Measurements from ENCODE around the gene APOBEC3A. TPM values are rescaled to one million over a fixed set of nuclear protein-coding genes. Genes with fewer than 3 reads are reported as not detected.

Gene APOBEC3A
- total RNA-seq, 1 donor from 2014 or later = not detected

DNA sequence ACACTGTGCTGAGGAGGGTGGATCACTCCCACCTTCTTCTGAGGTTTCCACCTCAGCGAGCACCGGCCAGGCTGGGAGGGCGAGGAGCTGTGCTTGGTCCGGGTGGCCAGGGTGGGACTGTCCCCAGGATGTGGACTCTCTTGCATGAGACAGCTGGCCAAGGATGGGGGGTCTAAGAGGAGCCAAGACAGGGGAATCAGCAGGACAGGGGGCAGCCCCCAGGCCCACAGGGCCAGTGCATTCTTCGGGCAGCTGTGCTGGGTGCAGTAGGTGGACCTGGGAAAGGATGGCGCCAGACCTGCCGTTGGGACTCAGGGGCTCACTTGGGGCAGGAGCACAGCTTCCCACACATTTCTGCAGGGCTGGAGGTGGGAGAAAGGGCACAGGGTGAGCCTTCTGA lies 9.5 kb downstream of the APOBEC3A start:
- Mint-ChIP-seq H3K4me1 (ENCODE audit: unreplicated experiment) (peaks cover 9% of the 10 kb centered on the region), H3K36me3 (ENCODE audit: low read depth, unreplicated experiment) (no peaks in the 10 kb centered on the region), H3K27ac (ENCODE audit: unreplicated experiment) (no peak overlapping the region), H3K27me3 (ENCODE audit: unreplicated experiment) (peaks cover 16% of the 10 kb centered on the region), H3K4me3 (ENCODE audit: unreplicated experiment) (no peak overlapping the region), H3K9me3 (ENCODE audit: unreplicated experiment) (no peaks in the 10 kb centered on the region)
- no peak for DNase-seq (ENCODE audit: low spot score)
- TF ChIP-seq, protein P1, sequence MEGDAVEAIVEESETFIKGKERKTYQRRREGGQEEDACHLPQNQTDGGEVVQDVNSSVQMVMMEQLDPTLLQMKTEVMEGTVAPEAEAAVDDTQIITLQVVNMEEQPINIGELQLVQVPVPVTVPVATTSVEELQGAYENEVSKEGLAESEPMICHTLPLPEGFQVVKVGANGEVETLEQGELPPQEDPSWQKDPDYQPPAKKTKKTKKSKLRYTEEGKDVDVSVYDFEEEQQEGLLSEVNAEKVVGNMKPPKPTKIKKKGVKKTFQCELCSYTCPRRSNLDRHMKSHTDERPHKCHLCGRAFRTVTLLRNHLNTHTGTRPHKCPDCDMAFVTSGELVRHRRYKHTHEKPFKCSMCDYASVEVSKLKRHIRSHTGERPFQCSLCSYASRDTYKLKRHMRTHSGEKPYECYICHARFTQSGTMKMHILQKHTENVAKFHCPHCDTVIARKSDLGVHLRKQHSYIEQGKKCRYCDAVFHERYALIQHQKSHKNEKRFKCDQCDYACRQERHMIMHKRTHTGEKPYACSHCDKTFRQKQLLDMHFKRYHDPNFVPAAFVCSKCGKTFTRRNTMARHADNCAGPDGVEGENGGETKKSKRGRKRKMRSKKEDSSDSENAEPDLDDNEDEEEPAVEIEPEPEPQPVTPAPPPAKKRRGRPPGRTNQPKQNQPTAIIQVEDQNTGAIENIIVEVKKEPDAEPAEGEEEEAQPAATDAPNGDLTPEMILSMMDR (IDR thresholded peaks at IDR 0.05; ENCODE audit: unreplicated experiment) = no peak

DNA sequence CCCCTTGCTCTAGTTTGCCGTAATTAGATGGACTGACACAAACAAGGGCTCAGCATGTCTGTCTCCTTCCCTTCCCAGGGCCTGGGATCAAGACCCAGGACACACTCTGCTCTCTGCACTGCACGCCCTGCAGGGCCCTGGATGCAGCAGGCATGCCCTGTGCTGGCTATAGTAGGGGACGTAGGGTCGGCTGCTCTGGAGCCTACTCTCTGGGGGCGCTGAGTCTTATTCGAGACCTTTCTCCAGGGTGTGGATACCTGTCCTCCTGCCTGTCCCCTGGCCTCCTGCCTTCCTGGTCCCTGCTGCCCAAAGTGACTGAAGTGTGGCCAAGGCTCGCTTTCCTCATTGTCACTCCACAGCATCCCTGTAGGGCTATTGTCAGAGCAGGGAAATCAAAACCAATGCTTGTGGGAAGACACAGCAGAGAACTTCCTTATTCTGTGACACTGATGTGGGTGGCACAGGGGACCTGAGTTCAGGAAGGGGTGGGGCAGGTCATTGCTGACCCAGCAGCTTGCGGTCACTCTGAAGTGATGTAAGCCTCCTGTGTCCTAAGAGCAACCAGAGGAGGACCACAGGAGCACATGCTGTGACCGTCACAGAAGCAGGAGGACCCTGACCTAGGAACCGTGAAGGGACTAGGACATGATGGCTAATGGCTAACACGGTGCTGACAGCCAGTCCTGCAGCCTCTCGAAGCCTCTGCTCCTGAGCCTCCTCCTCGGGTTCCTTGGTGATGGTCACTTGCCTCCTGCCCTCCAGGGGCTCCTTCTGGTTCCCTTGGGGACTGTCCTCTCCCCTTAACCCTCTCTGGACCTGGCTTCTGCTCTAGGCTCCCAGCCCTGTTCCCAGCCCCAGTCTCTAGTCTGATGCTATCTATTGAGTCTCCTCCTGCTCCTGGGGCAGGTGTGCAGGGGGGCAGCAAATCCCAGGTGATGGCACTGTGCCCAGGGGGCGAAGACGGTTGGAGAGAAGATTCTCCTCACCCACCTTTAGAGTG lies 10.3 kb downstream of the APOBEC3A start:
- H3K4me3 Mint-ChIP-seq (ENCODE audit: unreplicated experiment) = no peak overlapping the region
- H3K4me1 Mint-ChIP-seq (ENCODE audit: unreplicated experiment) = peaks cover 9% of the 10 kb centered on the region
- TF ChIP-seq, protein P1 (IDR thresholded peaks at IDR 0.05; ENCODE audit: unreplicated experiment) = no peak
- no peaks in the 10 kb centered on the region for H3K9me3 Mint-ChIP-seq (ENCODE audit: unreplicated experiment)
- no peak overlapping the region for H3K27ac Mint-ChIP-seq (ENCODE audit: unreplicated experiment)
- no peak for DNase-seq (ENCODE audit: low spot score)
- H3K36me3 Mint-ChIP-seq (ENCODE audit: low read depth, unreplicated experiment) = no peaks in the 10 kb centered on the region
- H3K27me3 Mint-ChIP-seq (ENCODE audit: unreplicated experiment) = peaks cover 16% of the 10 kb centered on the region

DNA sequence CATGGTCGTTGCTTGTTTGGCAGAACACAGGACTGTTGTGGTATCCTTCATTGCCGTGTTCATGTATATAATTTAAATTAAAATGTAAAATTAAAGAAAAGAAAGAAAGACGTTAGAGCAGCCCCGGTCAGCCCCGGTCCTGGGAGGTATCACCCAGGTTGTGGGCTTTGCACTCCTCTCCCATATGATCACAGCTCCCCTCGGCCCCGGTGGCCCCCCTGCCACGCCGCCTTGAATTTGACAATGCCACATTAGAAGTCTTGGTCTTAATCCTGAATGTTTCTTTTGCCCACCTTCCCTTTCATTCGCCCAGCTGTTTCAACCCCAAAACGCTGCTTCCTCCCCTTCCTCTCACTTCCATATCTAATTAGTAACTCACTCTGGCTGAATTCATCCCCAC lies 11.4 kb downstream of the APOBEC3A start:
- DNase-seq (ENCODE audit: low spot score) = no peak
- H3K27ac Mint-ChIP-seq (ENCODE audit: unreplicated experiment) = no peak overlapping the region
- H3K27me3 Mint-ChIP-seq (ENCODE audit: unreplicated experiment) = peaks cover 16% of the 10 kb centered on the region
- H3K4me3 Mint-ChIP-seq (ENCODE audit: unreplicated experiment) = no peak overlapping the region
- H3K36me3 Mint-ChIP-seq (ENCODE audit: low read depth, unreplicated experiment) = no peaks in the 10 kb centered on the region
- TF ChIP-seq, protein P1 (IDR thresholded peaks at IDR 0.05; ENCODE audit: unreplicated experiment) = no peak
- H3K9me3 Mint-ChIP-seq (ENCODE audit: unreplicated experiment) = no peaks in the 10 kb centered on the region
- H3K4me1 Mint-ChIP-seq (ENCODE audit: unreplicated experiment) = peaks cover 8% of the 10 kb centered on the region

DNA sequence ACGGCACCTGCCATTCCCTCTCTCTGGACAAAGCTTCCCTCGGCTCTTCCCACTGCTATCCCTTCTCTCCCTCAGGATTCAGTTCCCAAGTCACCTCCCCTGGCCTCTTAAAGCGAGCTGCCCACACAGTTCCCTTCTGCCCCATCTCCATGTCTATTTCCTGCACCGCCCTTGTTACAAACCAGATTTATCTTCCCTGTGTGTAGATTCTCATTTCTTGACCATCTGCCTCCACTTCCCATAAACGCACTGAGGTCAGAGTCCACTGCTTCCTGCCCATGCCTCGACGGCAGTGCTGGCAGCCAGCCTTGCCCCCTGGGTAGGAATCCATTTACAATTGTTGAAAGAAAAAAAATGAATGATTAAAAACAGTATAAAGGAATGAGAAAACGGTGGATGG lies 13.1 kb downstream of the APOBEC3A start:
- Mint-ChIP-seq H3K27me3 (ENCODE audit: unreplicated experiment) (peaks cover 9% of the 10 kb centered on the region), H3K36me3 (ENCODE audit: low read depth, unreplicated experiment) (no peaks in the 10 kb centered on the region)

More for the DNA sequence above, 13.1 kb downstream of the APOBEC3A start:
- TF ChIP-seq, protein P1 (IDR thresholded peaks at IDR 0.05; ENCODE audit: unreplicated experiment) = no peak
- no peak overlapping the region for H3K4me3 Mint-ChIP-seq (ENCODE audit: unreplicated experiment)
- DNase-seq (ENCODE audit: low spot score) = no peak
- no peaks in the 10 kb centered on the region for H3K9me3 Mint-ChIP-seq (ENCODE audit: unreplicated experiment)
- no peak overlapping the region for H3K27ac Mint-ChIP-seq (ENCODE audit: unreplicated experiment)
- peaks cover 4% of the 10 kb centered on the region for H3K4me1 Mint-ChIP-seq (ENCODE audit: unreplicated experiment)

All from endothelial cell (in vitro differentiated cells).